Activated CD4-positive, alpha-beta memory T cell treated with anti-CD3 and anti-CD28 coated beads for 36 hours (primary cell): ENCODE results near the gene MAPK8IP3. TPM values are rescaled to one million over a fixed set of nuclear protein-coding genes. Genes with fewer than 3 reads are reported as not detected.
A peak's percentile ranks its signal among the peaks of the same experiment; 100 is the strongest.

ENCODE experiments used
- CTCF ChIA-PET: fragments of 350-600 bp; sonication (Branson Sonifier 250); formaldehyde crosslinking; loops from one replicate; lab custom pipeline; 2021; ENCODE audit warnings: antibody characterized with exemption, inconsistent platforms; lab: Charles Lee
- POLR2A ChIA-PET: fragments of 350-600 bp; sonication (Branson Sonifier 250); formaldehyde crosslinking; loops from one replicate; lab custom pipeline; 2021; ENCODE audit warnings: antibody characterized with exemption; lab: Charles Lee
- DNase-seq: peaks from one replicate; pipeline ENCODE4 v3.0.0-alpha.2; 2020
- H3K27ac Mint-ChIP-seq: one replicate; pipeline ENCODE4 v1.8.0; 2021; ENCODE audit warnings: mixed read lengths
- H3K27me3 Mint-ChIP-seq: one replicate; pipeline ENCODE4 v1.8.0; 2021; ENCODE audit warnings: mixed read lengths
- H3K36me3 Mint-ChIP-seq: one replicate; pipeline ENCODE4 v1.8.0; 2021; ENCODE audit warnings: mixed read lengths
- H3K4me1 Mint-ChIP-seq: one replicate; pipeline ENCODE4 v1.8.0; 2021; ENCODE audit warnings: low read depth, mixed read lengths
- H3K4me3 Mint-ChIP-seq: one replicate; pipeline ENCODE4 v1.8.0; 2021; ENCODE audit warnings: mild to moderate bottlenecking, mixed read lengths
- H3K9me3 Mint-ChIP-seq: one replicate; pipeline ENCODE4 v1.8.0; 2021; ENCODE audit warnings: mixed read lengths
- intact Hi-C: fragments of 100-400 bp; cut with micrococcal nuclease; formaldehyde crosslinking; loops from one replicate; pipeline ENCODE4 v1.15.1; 2023
- total RNA-seq, 2 experiments: library from RNA; stranded (reverse); gene quantifications; one replicate each; pipeline ENCODE4 v1.2.3, GENCODE V29; 2021

Gene MAPK8IP3
- total RNA-seq, 2 experiments from 2014 or later: 51.7 to 56.8 TPM

DNA sequence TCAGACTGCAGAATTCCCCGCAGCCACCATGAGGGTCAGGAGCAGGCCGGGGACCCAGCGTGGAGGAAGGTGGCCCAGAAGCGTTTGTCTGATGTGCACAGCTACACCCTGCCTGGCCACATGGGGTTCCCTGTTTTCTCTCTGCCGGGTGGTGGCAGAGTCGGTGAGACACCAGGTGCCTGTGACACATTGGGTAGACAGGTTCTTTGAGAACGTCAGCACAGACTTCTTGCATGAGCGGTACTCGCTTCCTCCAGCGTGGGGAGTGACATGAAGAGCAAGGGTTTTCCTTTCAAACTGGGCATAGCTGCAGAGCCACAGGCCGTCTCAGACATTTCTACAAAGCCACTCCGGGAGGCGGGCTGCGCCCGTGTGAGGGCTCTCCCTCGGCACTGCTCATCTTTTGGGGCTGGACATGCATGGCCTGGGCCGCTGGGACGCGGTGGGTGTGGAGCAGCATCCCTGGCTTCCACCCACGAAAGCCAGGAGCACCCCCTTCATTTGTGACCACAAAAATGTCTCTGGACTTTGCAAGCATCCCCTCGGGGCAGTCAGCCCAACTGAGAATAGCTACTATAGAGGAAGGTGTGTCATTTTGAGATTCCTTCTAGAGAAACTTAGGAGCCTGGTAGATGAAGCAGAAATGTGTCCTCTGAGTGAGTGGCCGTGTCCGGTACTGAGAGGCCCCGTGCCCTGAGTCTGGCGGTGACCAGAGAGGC is 39.3 kb downstream of the MAPK8IP3 start:
- intact Hi-C loops: no loop called here
- ChIA-PET POLR2A (no interaction called here), CTCF (interaction anchor here (1.0 to 1.4 kb wide), 2 partner anchors 22 to 39 kb away, joined by 3 to 5 read pairs; partner anchors contain the start of gene MAPK8IP3)
- Mint-ChIP-seq H3K36me3 (peaks cover 8% of the 10 kb centered on the region), H3K27ac (no peak overlapping the region), H3K4me3 (no peak overlapping the region), H3K4me1 (no peaks in the 10 kb centered on the region), H3K27me3 (no peaks in the 10 kb centered on the region), H3K9me3 (no peaks in the 10 kb centered on the region)
- DNase-seq: no peak

- Mint-ChIP-seq H3K4me1 (no peaks in the 10 kb centered on the region), H3K9me3 (no peaks in the 10 kb centered on the region), H3K36me3 (peaks cover 5% of the 10 kb centered on the region), H3K27me3 (no peaks in the 10 kb centered on the region), H3K4me3 (no peak overlapping the region), H3K27ac (no peak overlapping the region)
- ChIA-PET CTCF (interaction anchor here (1.0 to 1.4 kb wide), 2 partner anchors 22 to 40 kb away, joined by 3 to 5 read pairs; partner anchors contain the start of gene MAPK8IP3), POLR2A (no interaction called here)
- DNase-seq: no peak
- intact Hi-C loops: no loop called here
These were observed 40.1 kb downstream of the MAPK8IP3 start for GRCh38 chr16:1745900-1746692.

- H3K9me3 Mint-ChIP-seq: no peaks in the 10 kb centered on the region
- H3K27ac Mint-ChIP-seq: no peak overlapping the region
- peaks cover 3% of the 10 kb centered on the region for H3K36me3 Mint-ChIP-seq
- intact Hi-C loops: no loop called here
- H3K4me1 Mint-ChIP-seq: no peaks in the 10 kb centered on the region
- DNase-seq: no peak
- no peak overlapping the region for H3K4me3 Mint-ChIP-seq
- ChIA-PET CTCF (no interaction called here), POLR2A (no interaction called here)
- no peaks in the 10 kb centered on the region for H3K27me3 Mint-ChIP-seq
These were observed 40.7 kb downstream of the MAPK8IP3 start for GRCh38 chr16:1746693-1747195.

DNA sequence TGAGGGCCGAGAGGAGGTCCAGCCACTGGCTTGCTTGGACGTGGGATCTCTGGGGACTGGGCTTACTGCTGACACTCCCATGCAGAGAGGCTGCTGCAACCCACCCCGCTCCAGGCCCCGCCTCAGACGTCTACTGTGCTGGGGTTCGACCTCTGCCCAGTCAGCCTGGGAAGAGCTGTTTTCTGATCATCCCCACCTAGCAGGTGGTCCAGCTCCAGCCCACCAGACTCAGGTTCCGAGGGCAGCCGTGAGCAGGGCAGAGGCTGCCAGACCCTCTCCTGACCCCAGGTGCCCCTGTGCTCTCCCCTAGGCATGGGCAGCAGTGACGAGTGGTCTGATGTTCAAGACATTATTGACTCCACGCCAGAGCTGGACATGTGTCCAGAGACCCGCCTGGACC is 41.9 kb downstream of the MAPK8IP3 start:
- intact Hi-C loops: no loop called here
- no peaks in the 10 kb centered on the region for H3K9me3 Mint-ChIP-seq
- H3K36me3 Mint-ChIP-seq: peaks cover 8% of the 10 kb centered on the region
- CTCF ChIA-PET: no interaction called here
- H3K27me3 Mint-ChIP-seq: no peaks in the 10 kb centered on the region
- H3K4me1 Mint-ChIP-seq: no peaks in the 10 kb centered on the region
- H3K4me3 Mint-ChIP-seq: no peak overlapping the region
- DNase-seq: no peak
- no peak overlapping the region for H3K27ac Mint-ChIP-seq
- POLR2A ChIA-PET: no interaction called here

- no peak for DNase-seq
- H3K36me3 Mint-ChIP-seq: peaks cover 10% of the 10 kb centered on the region
- ChIA-PET POLR2A (no interaction called here), CTCF (interaction anchor here (1.0 kb wide), 1 partner anchor 26 kb away, joined by 3 read pairs; no protein-coding TSS in a partner anchor)
- H3K9me3 Mint-ChIP-seq: no peaks in the 10 kb centered on the region
- no peaks in the 10 kb centered on the region for H3K27me3 Mint-ChIP-seq
- no peaks in the 10 kb centered on the region for H3K4me1 Mint-ChIP-seq
- H3K27ac Mint-ChIP-seq: no peak overlapping the region
- H3K4me3 Mint-ChIP-seq: no peak overlapping the region
- intact Hi-C loops: no loop called here
These were observed 43.4 kb downstream of the MAPK8IP3 start for GRCh38 chr16:1749152-1750117.

DNA sequence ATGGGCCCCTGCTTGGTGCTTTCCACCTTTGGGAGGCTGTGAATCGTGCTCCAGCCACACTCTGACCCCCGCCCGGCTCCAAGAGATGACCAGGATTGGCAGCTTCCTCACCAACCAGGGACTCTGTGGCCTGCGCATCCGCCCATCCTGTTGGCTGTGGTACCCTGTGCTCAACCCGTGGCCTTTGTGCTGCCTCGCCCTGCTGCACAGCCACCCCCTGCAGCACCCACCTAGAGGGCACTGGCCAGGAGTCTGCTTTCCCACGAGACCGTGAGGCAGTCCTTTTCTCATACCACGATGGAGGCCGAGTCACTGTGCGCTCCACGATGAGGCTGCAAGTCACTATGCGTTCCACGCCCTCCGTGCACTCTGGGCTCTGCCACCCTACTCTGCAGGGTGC is 46.0 kb downstream of the MAPK8IP3 start:
- Mint-ChIP-seq H3K4me1 (peaks cover 3% of the 10 kb centered on the region), H3K27ac (no peak overlapping the region), H3K9me3 (no peaks in the 10 kb centered on the region), H3K4me3 (no peak overlapping the region), H3K36me3 (peaks cover 7% of the 10 kb centered on the region), H3K27me3 (no peaks in the 10 kb centered on the region)
- DNase-seq: no peak
- intact Hi-C loops: no loop called here
- POLR2A ChIA-PET: no interaction called here
- CTCF ChIA-PET: no interaction called here

DNA sequence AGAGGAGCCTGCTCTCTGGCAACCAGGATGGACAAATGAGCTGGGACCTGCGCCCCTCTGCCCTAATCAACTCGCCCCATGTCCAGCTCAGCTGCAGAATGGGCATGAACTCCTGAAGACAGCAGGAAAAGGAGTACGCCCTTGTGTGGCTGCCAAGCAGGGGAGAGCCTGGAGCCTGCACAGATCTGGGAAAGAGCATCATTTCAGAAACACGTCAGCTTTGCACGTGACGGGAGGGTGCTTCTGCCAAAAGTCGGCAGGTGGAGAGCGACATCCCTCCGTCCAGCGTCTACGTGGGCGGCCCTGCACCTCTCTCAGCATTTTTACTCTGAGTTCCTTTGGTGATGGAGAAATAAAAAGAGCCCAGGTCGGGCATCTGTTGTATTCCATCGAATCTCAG is 46.9 kb downstream of the MAPK8IP3 start:
- POLR2A ChIA-PET: no interaction called here
- no peak overlapping the region for H3K27ac Mint-ChIP-seq
- CTCF ChIA-PET: no interaction called here
- H3K9me3 Mint-ChIP-seq: no peaks in the 10 kb centered on the region
- DNase-seq: no peak
- H3K4me3 Mint-ChIP-seq: no peak overlapping the region
- H3K4me1 Mint-ChIP-seq: peaks cover 9% of the 10 kb centered on the region
- peaks cover 7% of the 10 kb centered on the region for H3K36me3 Mint-ChIP-seq
- intact Hi-C loops: no loop called here
- H3K27me3 Mint-ChIP-seq: no peaks in the 10 kb centered on the region

- ChIA-PET POLR2A (no interaction called here), CTCF (no interaction called here)
- Mint-ChIP-seq H3K27ac (no peak overlapping the region), H3K9me3 (no peaks in the 10 kb centered on the region), H3K4me3 (no peak overlapping the region), H3K27me3 (no peaks in the 10 kb centered on the region), H3K36me3 (peaks cover 7% of the 10 kb centered on the region), H3K4me1 (peaks cover 9% of the 10 kb centered on the region)
- DNase-seq: no peak
- intact Hi-C loops: no loop called here
These were observed 48.2 kb downstream of the MAPK8IP3 start for GRCh38 chr16:1754204-1754603.

GRCh38 chr16:1757714-1758461 is 51.9 kb downstream of the MAPK8IP3 start:
- intact Hi-C loops: no loop called here
- POLR2A ChIA-PET: no interaction called here
- CTCF ChIA-PET: interaction anchor here (0.8 kb wide), 1 partner anchor 34 kb away, joined by 3 read pairs; no protein-coding TSS in a partner anchor
- peaks cover 6% of the 10 kb centered on the region for H3K36me3 Mint-ChIP-seq
- H3K27ac Mint-ChIP-seq: peak overlapping the region; percentile 43
- no peak for DNase-seq
- H3K27me3 Mint-ChIP-seq: no peaks in the 10 kb centered on the region
- H3K4me3 Mint-ChIP-seq: no peak overlapping the region
- H3K9me3 Mint-ChIP-seq: no peaks in the 10 kb centered on the region
- peaks cover 9% of the 10 kb centered on the region for H3K4me1 Mint-ChIP-seq

DNA sequence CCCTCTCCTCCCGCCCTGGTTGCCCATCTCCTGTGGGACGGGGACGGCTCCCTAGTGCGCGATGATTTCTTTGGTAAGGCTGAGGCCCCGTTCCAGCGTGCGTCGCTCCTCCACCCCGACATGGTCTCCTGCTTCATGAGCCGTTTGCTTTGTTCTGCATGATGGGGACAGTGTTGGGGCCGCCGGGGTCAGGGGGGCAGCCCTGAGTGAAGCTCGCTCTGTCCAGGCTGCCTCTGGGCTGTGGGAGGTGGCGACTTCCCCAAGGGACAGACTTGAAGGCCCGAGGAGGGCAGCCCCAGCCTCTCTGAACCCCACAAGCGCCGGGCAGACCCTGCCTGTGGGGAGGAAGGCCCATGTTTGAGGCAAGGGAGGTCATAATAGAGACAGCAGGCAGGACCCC is 52.9 kb downstream of the MAPK8IP3 start:
- H3K27ac Mint-ChIP-seq: no peak overlapping the region
- H3K4me3 Mint-ChIP-seq: no peak overlapping the region
- H3K27me3 Mint-ChIP-seq: no peaks in the 10 kb centered on the region
- ChIA-PET POLR2A (interaction anchor here (1.4 kb wide), 1 partner anchor 12 kb away, joined by 3 read pairs; no protein-coding TSS in a partner anchor), CTCF (interaction anchor here (0.8 kb wide), 1 partner anchor 35 kb away, joined by 3 read pairs; no protein-coding TSS in a partner anchor)
- no peaks in the 10 kb centered on the region for H3K9me3 Mint-ChIP-seq
- peaks cover 6% of the 10 kb centered on the region for H3K36me3 Mint-ChIP-seq
- peaks cover 9% of the 10 kb centered on the region for H3K4me1 Mint-ChIP-seq
- no peak for DNase-seq
- intact Hi-C loops: no loop called here

DNA sequence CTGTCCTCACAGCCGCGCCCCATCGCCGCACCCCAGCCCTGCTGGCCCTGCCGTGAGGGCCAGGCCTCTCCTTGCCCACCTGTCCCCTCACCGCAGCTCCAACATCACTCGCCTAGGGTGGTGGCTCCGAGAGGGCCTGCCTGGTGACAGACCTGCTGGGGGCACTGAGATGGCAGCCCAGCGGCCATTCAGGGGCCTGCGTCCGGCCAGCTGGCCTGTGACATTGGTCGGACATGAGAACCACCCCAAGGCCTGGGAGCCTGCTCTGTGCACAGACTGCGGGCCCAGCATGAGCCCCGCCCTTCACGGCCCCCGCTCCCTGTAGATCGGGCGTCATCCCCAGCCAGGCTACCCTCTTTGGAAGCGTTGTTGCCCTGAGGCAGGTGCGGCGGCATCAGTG is 53.5 kb downstream of the MAPK8IP3 start:
- ChIA-PET CTCF (no interaction called here), POLR2A (interaction anchor here (1.4 kb wide), 1 partner anchor 11 kb away, joined by 3 read pairs; no protein-coding TSS in a partner anchor)
- intact Hi-C loops: no loop called here
- Mint-ChIP-seq H3K36me3 (peaks cover 4% of the 10 kb centered on the region), H3K27ac (no peak overlapping the region), H3K9me3 (no peaks in the 10 kb centered on the region), H3K4me1 (peaks cover 9% of the 10 kb centered on the region), H3K27me3 (no peaks in the 10 kb centered on the region), H3K4me3 (no peak overlapping the region)
- DNase-seq: no peak
